WERI-Rb-1 (cell line): ENCODE data around the gene FAM120C.

ENCODE experiments used
- DNase-seq: peaks from one replicate; pipeline ENCODE4 v3.0.0-alpha.2; 2020
- H3K27ac ChIP-seq: fragments of 250-450 bp; sonication (Bioruptor Pico); 2 replicates; pipeline ENCODE4 v1.5.1; 2020; ENCODE audit warnings: mild to moderate bottlenecking, moderate library complexity
- H3K27me3 ChIP-seq: fragments of 250-450 bp; sonication (Bioruptor Pico); 2 replicates; pipeline ENCODE4 v1.5.1; 2021; ENCODE audit warnings: mild to moderate bottlenecking, low read depth, moderate library complexity; ENCODE audit not compliant: insufficient read depth, severe bottlenecking
- H3K36me3 ChIP-seq: fragments of 250-450 bp; sonication (Bioruptor Pico); 2 replicates; pipeline ENCODE4 v1.5.1; 2020; ENCODE audit warnings: mild to moderate bottlenecking, moderate library complexity
- H3K4me3 ChIP-seq: 2 replicates; pipeline ENCODE4 v1.5.1; 2011; ENCODE audit warnings: low read depth, mild to moderate bottlenecking, control low read depth, low read length
- H3K9me3 ChIP-seq: fragments of 250-450 bp; sonication (Bioruptor Pico); 2 replicates; pipeline ENCODE4 v1.5.1; 2021; ENCODE audit warnings: mild to moderate bottlenecking, moderate library complexity; ENCODE audit not compliant: severe bottlenecking
- CTCF ChIP-seq: IDR thresholded peaks from 2 replicates; pipeline ENCODE4 v1.5.1; 2011; ENCODE audit warnings: low read depth, mild to moderate bottlenecking, control low read depth, inconsistent platforms, low read length

FAM120C gene

GRCh38 chrX:54085666-54086065, 97.4 kb downstream of the FAM120C start:
- no peak for TF ChIP-seq CTCF
- H3K36me3 ChIP-seq = no peaks in the 10 kb centered on the region
- no peak overlapping the region for H3K4me3 ChIP-seq
- no peaks in the 10 kb centered on the region for H3K27me3 ChIP-seq
- no peaks in the 10 kb centered on the region for H3K9me3 ChIP-seq
- no peak overlapping the region for H3K27ac ChIP-seq
- DNase-seq = no peak

- Histone ChIP-seq H3K4me3 (no peak overlapping the region), H3K27me3 (peaks cover 7% of the 10 kb centered on the region), H3K27ac (no peak overlapping the region), H3K9me3 (no peaks in the 10 kb centered on the region), H3K36me3 (no peaks in the 10 kb centered on the region)
- no peak for TF ChIP-seq CTCF
- DNase-seq = no peak
Measured at GRCh38 chrX:54076903-54077302, 106.2 kb downstream of the FAM120C start.

- Histone ChIP-seq H3K27me3 (peaks cover 6% of the 10 kb centered on the region), H3K36me3 (no peaks in the 10 kb centered on the region), H3K4me3 (no peak overlapping the region), H3K9me3 (no peaks in the 10 kb centered on the region), H3K27ac (no peak overlapping the region)
- TF ChIP-seq CTCF = no peak
- no peak for DNase-seq
Measured at GRCh38 chrX:54074826-54075225, 108.2 kb downstream of the FAM120C start.

GRCh38 chrX:54067766-54068165, 115.3 kb downstream of the FAM120C start:
- no peak for DNase-seq
- Histone ChIP-seq H3K36me3 (no peaks in the 10 kb centered on the region), H3K9me3 (no peaks in the 10 kb centered on the region), H3K27me3 (peaks cover 10% of the 10 kb centered on the region), H3K4me3 (no peak overlapping the region), H3K27ac (no peak overlapping the region)
- no peak for TF ChIP-seq CTCF

- Histone ChIP-seq H3K36me3 (no peaks in the 10 kb centered on the region), H3K4me3 (no peak overlapping the region), H3K27me3 (peaks cover 10% of the 10 kb centered on the region), H3K9me3 (no peaks in the 10 kb centered on the region), H3K27ac (no peak overlapping the region)
- DNase-seq = no peak
- TF ChIP-seq CTCF = no peak
Measured at GRCh38 chrX:54066841-54067240, 116.2 kb downstream of the FAM120C start.

GRCh38 chrX:54064564-54064963, 118.5 kb downstream of the FAM120C start:
- H3K27me3 ChIP-seq = peaks cover 8% of the 10 kb centered on the region
- H3K4me3 ChIP-seq = no peak overlapping the region
- TF ChIP-seq CTCF = no peak
- H3K36me3 ChIP-seq = no peaks in the 10 kb centered on the region
- no peaks in the 10 kb centered on the region for H3K9me3 ChIP-seq
- no peak overlapping the region for H3K27ac ChIP-seq
- DNase-seq = no peak
